Measurements from ENCODE around the gene CST3. TPM values are rescaled to one million over a fixed set of nuclear protein-coding genes. Genes with fewer than 3 reads are reported as not detected.

CST3 gene
- total and polyA plus RNA-seq, 4 donors, result 238 to 780 (median 641) TPM

DNA sequence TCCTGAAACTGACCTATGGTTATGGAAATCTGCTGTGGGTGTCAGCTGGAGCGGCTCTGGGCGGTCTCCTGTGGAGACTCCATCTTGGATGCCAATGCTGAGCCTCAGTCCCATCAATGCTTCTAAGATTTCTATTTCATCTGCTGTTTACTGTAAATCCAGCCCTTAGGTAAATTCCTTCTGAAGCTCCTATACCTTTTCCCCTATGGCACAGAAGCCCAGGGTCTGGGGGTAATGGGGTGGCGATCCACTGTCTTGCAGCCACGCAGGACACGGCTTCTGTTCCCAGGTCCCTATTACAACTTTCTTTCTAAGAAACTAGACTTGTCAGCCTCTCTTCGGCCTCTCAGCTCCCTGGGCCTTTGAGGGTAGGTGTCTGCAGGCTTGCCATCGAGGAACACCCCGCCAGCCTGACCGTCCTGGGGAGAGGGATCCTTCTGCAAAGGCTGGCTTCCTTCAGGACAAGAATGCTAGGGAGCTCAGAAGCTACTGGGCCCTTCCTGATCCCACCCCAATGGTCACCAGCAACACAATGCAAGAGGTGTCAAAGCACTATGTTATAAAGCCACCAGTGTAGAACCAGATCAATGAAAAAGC, 6.4 kb downstream of the CST3 start:
- Histone ChIP-seq H3K27me3 (ENCODE audit: control insufficient read depth in 3 of 3, insufficient read depth in 3 of 3, low read length in 2 of 3) (no peaks in the 10 kb centered on the region), H3K4me1 (ENCODE audit: control insufficient read depth in 5 of 5, insufficient read depth in 5 of 5, low read length in 5 of 5) (peaks cover 0 to 15% (median 4%) of the 10 kb centered on the region in 5 donors), H3K27ac (ENCODE audit: low read depth in 1 of 2, low read length in 1 of 2) (no peak overlapping the region), H3K36me3 (ENCODE audit: control insufficient read depth in 4 of 4, insufficient read depth in 4 of 4, low read length in 4 of 4) (peaks cover 0 to 28% (median 4%) of the 10 kb centered on the region in 4 donors), H3K4me3 (no peak overlapping the region), H3K9me3 (ENCODE audit: control insufficient read depth in 4 of 4, insufficient read depth in 3 of 4, low read length in 3 of 4) (no peaks in the 10 kb centered on the region), H3K9ac (ENCODE audit: insufficient read depth in 1 of 2, low read length in 2 of 2) (no peak overlapping the region)
- DNase-seq (no peak), ATAC-seq (ENCODE audit: insufficient read depth, low FRiP score) (no peak)
- TF ChIP-seq, protein P1, sequence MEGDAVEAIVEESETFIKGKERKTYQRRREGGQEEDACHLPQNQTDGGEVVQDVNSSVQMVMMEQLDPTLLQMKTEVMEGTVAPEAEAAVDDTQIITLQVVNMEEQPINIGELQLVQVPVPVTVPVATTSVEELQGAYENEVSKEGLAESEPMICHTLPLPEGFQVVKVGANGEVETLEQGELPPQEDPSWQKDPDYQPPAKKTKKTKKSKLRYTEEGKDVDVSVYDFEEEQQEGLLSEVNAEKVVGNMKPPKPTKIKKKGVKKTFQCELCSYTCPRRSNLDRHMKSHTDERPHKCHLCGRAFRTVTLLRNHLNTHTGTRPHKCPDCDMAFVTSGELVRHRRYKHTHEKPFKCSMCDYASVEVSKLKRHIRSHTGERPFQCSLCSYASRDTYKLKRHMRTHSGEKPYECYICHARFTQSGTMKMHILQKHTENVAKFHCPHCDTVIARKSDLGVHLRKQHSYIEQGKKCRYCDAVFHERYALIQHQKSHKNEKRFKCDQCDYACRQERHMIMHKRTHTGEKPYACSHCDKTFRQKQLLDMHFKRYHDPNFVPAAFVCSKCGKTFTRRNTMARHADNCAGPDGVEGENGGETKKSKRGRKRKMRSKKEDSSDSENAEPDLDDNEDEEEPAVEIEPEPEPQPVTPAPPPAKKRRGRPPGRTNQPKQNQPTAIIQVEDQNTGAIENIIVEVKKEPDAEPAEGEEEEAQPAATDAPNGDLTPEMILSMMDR (IDR thresholded peaks at IDR 0.05; ENCODE audit: control extremely low read depth, extremely low read depth), result no peak
- WGBS, 2 donors, result 96 to 97% methylated on average over 9 of the region's 9 CpGs

- H3K9me3 ChIP-seq (ENCODE audit: control insufficient read depth in 4 of 4, insufficient read depth in 3 of 4, low read length in 3 of 4), result no peaks in the 10 kb centered on the region
- no peak overlapping the region for H3K9ac ChIP-seq (ENCODE audit: insufficient read depth in 1 of 2, low read length in 2 of 2)
- 90 to 92% methylated on average over 4 of the region's 4 CpGs for WGBS, 2 donors
- peaks cover 0 to 28% (median 4%) of the 10 kb centered on the region in 4 donors for H3K36me3 ChIP-seq (ENCODE audit: control insufficient read depth in 4 of 4, insufficient read depth in 4 of 4, low read length in 4 of 4)
- ATAC-seq (ENCODE audit: insufficient read depth, low FRiP score) (no peak), DNase-seq (no peak)
- no peaks in the 10 kb centered on the region for H3K27me3 ChIP-seq (ENCODE audit: control insufficient read depth in 3 of 3, insufficient read depth in 3 of 3, low read length in 2 of 3)
- TF ChIP-seq, protein P1 (IDR thresholded peaks at IDR 0.05; ENCODE audit: control extremely low read depth, extremely low read depth), result no peak
- H3K27ac ChIP-seq (ENCODE audit: low read depth in 1 of 2, low read length in 1 of 2), result no peak overlapping the region
- peaks cover 0 to 10% (median 0%) of the 10 kb centered on the region in 5 donors for H3K4me1 ChIP-seq (ENCODE audit: control insufficient read depth in 5 of 5, insufficient read depth in 5 of 5, low read length in 5 of 5)
- no peak overlapping the region for H3K4me3 ChIP-seq
Observed at GRCh38 chr20:23630392-23630849, 7.3 kb downstream of the CST3 start.

DNA sequence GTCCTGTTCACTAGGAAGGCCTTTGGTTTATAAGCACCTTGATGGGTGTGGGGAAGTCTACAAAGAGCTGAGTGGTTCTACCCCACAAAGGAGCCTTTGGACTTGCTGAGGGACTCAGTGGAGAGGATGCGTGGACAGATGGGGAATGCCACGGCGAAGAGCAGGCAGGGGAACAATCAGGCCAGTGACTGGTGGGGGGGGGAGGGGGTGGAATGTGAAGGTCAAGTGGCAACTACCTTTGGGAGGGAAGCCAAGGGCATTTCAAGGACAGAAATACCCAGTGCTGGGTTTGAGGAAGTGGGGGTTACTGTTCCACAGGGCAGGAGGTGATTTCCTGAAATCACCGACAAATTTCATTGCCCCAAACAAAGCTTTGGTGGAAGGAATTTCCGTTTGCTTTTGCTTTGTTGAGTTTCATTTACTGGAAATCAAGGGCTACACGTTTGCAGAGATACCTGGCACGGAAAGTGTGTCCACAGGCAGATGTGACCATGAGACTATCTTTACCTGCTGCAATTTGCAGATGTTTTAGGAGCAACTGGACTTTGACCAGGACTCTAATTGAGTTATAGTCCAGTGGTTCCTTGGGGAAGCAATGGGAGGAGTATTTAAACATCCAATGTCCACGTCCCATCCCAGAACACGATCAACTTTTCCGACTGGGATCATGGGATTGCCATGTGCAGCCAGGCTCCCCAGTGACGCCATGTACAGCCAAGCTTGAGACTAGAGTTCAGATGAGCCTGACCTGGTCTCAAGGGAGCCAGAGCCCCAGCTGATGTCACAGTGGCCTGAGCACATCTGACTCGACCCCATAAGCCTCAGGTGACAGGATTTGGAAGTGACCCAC, 8.0 kb downstream of the CST3 start:
- ATAC-seq (ENCODE audit: insufficient read depth, low FRiP score), result no peak
- Histone ChIP-seq H3K9me3 (ENCODE audit: control insufficient read depth in 4 of 4, insufficient read depth in 3 of 4, low read length in 3 of 4) (no peaks in the 10 kb centered on the region), H3K4me3 (no peak overlapping the region), H3K9ac (ENCODE audit: insufficient read depth in 1 of 2, low read length in 2 of 2) (no peak overlapping the region), H3K36me3 (ENCODE audit: control insufficient read depth in 4 of 4, insufficient read depth in 4 of 4, low read length in 4 of 4) (peaks cover 0 to 26% (median 2%) of the 10 kb centered on the region in 4 donors), H3K27ac (ENCODE audit: low read depth in 1 of 2, low read length in 1 of 2) (no peak overlapping the region), H3K4me1 (ENCODE audit: control insufficient read depth in 5 of 5, insufficient read depth in 5 of 5, low read length in 5 of 5) (peaks cover 0 to 5% (median 0%) of the 10 kb centered on the region in 5 donors), H3K27me3 (ENCODE audit: control insufficient read depth in 3 of 3, insufficient read depth in 3 of 3, low read length in 2 of 3) (no peaks in the 10 kb centered on the region)
- no peak for DNase-seq
- TF ChIP-seq, protein P1 (IDR thresholded peaks at IDR 0.05; ENCODE audit: control extremely low read depth, extremely low read depth), result no peak
- 62 to 69% methylated on average over 12 of the region's 12 CpGs for WGBS, 2 donors

Data from lung (tissue), 12 donors.